ENCODE measurements around the gene FHIT.

FHIT gene

GRCh38 chr3:61288446-61288845, 37.2 kb upstream of the FHIT start:
- H3K36me3 ChIP-seq: no peaks in the 10 kb centered on the region
- no peak overlapping the region for H3K27ac ChIP-seq
- no peaks in the 10 kb centered on the region for H3K4me1 ChIP-seq (ENCODE audit: control insufficient read depth in 1 of 2, insufficient read depth in 1 of 2, low read depth in 1 of 2, low read length in 1 of 2)
- no peak for TF ChIP-seq CTCF (IDR thresholded peaks at IDR 0.05)
- no peaks in the 10 kb centered on the region for H3K9me3 ChIP-seq
- no peak overlapping the region for H3K4me3 ChIP-seq (ENCODE audit: low read depth in 1 of 2, low read length in 1 of 2)
- H3K27me3 ChIP-seq: no peaks in the 10 kb centered on the region

GRCh38 chr3:61283876-61284275, 32.6 kb upstream of the FHIT start:
- H3K4me1 ChIP-seq (ENCODE audit: control insufficient read depth in 1 of 2, insufficient read depth in 1 of 2, low read depth in 1 of 2, low read length in 1 of 2): no peaks in the 10 kb centered on the region
- H3K36me3 ChIP-seq: no peaks in the 10 kb centered on the region
- no peak for TF ChIP-seq CTCF (IDR thresholded peaks at IDR 0.05)
- H3K9me3 ChIP-seq: no peaks in the 10 kb centered on the region
- no peaks in the 10 kb centered on the region for H3K27me3 ChIP-seq
- no peak overlapping the region for H3K27ac ChIP-seq
- H3K4me3 ChIP-seq (ENCODE audit: low read depth in 1 of 2, low read length in 1 of 2): no peak overlapping the region

- H3K4me3 ChIP-seq (ENCODE audit: low read depth in 1 of 2, low read length in 1 of 2): no peak overlapping the region
- H3K4me1 ChIP-seq (ENCODE audit: control insufficient read depth in 1 of 2, insufficient read depth in 1 of 2, low read depth in 1 of 2, low read length in 1 of 2): no peaks in the 10 kb centered on the region
- no peak overlapping the region for H3K27ac ChIP-seq
- H3K36me3 ChIP-seq: no peaks in the 10 kb centered on the region
- H3K9me3 ChIP-seq: no peaks in the 10 kb centered on the region
- H3K27me3 ChIP-seq: no peaks in the 10 kb centered on the region
- no peak for TF ChIP-seq CTCF (IDR thresholded peaks at IDR 0.05)
Observed at GRCh38 chr3:61278713-61279112, 27.5 kb upstream of the FHIT start.

GRCh38 chr3:61277411-61277810, 26.2 kb upstream of the FHIT start:
- Histone ChIP-seq H3K4me1 (ENCODE audit: control insufficient read depth in 1 of 2, insufficient read depth in 1 of 2, low read depth in 1 of 2, low read length in 1 of 2) (no peaks in the 10 kb centered on the region), H3K9me3 (no peaks in the 10 kb centered on the region), H3K36me3 (no peaks in the 10 kb centered on the region), H3K27me3 (no peaks in the 10 kb centered on the region), H3K27ac (no peak overlapping the region), H3K4me3 (ENCODE audit: low read depth in 1 of 2, low read length in 1 of 2) (no peak overlapping the region)
- no peak for TF ChIP-seq CTCF (IDR thresholded peaks at IDR 0.05)

GRCh38 chr3:61269435-61269834, 18.2 kb upstream of the FHIT start:
- no peak for TF ChIP-seq CTCF (IDR thresholded peaks at IDR 0.05)
- H3K36me3 ChIP-seq: no peaks in the 10 kb centered on the region
- H3K4me3 ChIP-seq (ENCODE audit: low read depth in 1 of 2, low read length in 1 of 2): no peak overlapping the region
- H3K9me3 ChIP-seq: no peaks in the 10 kb centered on the region
- no peaks in the 10 kb centered on the region for H3K4me1 ChIP-seq (ENCODE audit: control insufficient read depth in 1 of 2, insufficient read depth in 1 of 2, low read depth in 1 of 2, low read length in 1 of 2)
- no peak overlapping the region for H3K27ac ChIP-seq
- H3K27me3 ChIP-seq: no peaks in the 10 kb centered on the region

- no peaks in the 10 kb centered on the region for H3K9me3 ChIP-seq
- no peak for TF ChIP-seq CTCF (IDR thresholded peaks at IDR 0.05)
- no peaks in the 10 kb centered on the region for H3K4me1 ChIP-seq (ENCODE audit: control insufficient read depth in 1 of 2, insufficient read depth in 1 of 2, low read depth in 1 of 2, low read length in 1 of 2)
- H3K4me3 ChIP-seq (ENCODE audit: low read depth in 1 of 2, low read length in 1 of 2): no peak overlapping the region
- H3K27ac ChIP-seq: no peak overlapping the region
- H3K36me3 ChIP-seq: no peaks in the 10 kb centered on the region
- no peaks in the 10 kb centered on the region for H3K27me3 ChIP-seq
Observed at GRCh38 chr3:61268644-61269043, 17.4 kb upstream of the FHIT start.

Data from neutrophil (primary cell).